ENCODE results near the gene SVIL.
A peak's percentile ranks its signal among the peaks of the same experiment; 100 is the strongest.
"Not testable (repeated sequence)": the region's sequence is repeated elsewhere in the genome, so short reads cannot be mapped to it uniquely, and the experiment has no call there.

The SVIL gene

DNA sequence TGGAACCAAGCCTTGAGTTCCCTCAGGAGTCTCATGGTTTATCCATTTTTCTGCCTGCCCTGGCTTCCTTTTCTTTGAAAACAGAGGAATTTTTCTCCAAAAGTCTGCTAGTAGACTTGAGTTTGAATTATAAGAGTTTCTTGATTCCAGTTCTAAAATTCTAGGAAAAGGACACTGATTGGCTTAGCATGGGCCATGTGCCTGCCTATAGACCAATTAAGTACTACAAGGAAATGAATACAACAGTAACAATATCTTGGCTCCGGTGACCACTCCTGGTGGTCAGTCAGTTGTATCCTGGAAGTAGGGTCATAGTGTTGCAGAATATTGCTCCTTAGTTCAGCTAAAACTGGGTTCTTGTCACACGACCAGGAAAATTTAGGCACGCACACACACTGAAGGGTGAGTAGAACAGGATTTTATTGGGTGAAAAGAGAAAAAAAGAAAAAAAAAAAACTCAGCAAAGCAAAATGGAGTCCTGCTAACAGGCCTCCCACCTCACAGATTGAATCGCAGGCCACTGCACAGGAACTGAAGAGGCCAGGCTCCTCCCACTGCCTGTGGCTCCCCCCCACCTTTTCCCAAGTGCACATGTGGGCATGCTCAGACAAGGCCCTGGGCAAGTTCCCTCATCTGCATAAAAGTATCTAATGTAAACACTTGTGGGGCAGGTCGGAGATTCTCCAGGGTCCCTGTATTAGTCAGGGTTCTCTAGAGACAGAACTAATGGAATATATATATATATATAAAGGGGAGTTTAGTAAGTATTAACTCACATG, 190.8 kb downstream of the SVIL start:
- DNase-seq, result no peak

DNA sequence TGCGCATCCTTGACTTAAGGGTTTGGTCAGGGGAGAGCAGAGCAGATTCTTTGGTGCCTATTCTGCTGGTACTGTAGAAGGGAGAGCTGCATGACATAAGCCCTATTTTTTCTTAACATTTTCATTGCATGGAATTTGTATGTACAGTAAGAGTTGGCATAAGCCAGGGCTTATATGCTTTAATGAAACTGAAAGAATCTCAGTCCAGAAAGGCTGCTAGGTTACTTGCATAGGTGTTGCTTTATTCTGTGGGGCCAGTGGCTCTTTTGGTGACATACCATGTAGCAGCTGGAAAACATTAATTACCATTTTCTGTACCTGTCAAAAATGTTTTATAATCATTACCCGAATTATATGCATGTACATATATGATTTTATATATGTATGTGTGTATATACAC, 193.8 kb downstream of the SVIL start:
- DNase-seq, result no peak

DNA sequence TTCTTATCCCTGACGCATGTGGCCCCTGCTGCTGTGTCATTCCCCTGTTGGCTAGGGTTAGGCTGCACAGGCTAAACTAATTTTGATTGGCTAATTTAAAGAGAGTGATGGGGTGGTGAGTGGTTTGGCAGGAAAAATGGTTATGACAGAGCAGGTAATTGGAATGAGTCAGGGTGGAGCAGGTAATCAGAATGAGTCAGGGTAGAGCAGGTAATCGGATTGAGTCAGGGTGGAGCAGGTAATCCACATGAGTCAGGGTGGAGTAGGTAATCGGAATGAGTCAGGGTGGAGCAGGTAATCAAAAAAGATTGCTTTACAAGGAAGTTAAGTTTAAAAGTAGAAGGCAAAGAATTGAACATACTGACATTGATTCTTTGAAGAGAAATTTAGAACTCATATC, 195.8 kb downstream of the SVIL start:
- not testable (repeated sequence) for DNase-seq

DNA sequence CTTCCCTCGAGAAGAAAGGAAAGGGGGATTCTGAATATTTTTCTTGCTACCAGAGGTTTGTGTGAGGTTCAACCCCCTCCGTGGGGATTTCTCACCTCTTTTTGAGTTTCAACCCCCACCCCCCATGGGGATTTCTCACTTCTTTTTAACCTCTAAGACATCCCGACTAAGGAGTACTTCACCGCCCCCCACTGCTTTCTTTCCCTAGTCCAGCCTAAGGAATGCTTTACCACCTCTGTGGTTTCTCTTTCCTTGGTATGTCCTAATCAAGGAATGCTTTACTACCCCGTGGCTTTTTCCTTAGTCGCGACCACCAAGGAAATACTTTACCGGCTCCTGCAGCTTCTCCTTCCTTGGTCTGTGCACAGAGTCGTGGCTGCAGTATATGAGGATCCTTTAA, 196.5 kb downstream of the SVIL start:
- DNase-seq, result no peak

DNA sequence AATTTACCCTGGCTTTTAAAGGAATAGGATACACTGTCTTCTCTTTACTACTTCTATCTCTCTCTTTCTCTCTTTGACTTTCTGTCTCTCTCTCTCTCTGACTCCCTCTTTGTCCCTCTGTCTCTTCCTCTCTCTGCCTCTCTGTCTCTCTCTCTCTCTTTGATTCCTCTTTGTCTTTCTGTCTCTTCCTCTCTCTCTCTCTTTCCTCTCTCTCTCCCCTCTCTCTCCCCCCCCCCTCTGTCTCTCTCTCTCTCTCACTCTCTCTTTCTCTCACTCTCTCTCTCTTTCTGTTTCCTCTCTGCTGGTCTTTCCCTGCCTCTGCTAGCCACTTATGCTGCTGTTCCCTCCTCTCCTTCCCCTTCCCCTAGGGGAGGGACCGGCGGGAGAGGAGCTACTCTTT, 196.9 kb downstream of the SVIL start:
- DNase-seq, result no peak

DNA sequence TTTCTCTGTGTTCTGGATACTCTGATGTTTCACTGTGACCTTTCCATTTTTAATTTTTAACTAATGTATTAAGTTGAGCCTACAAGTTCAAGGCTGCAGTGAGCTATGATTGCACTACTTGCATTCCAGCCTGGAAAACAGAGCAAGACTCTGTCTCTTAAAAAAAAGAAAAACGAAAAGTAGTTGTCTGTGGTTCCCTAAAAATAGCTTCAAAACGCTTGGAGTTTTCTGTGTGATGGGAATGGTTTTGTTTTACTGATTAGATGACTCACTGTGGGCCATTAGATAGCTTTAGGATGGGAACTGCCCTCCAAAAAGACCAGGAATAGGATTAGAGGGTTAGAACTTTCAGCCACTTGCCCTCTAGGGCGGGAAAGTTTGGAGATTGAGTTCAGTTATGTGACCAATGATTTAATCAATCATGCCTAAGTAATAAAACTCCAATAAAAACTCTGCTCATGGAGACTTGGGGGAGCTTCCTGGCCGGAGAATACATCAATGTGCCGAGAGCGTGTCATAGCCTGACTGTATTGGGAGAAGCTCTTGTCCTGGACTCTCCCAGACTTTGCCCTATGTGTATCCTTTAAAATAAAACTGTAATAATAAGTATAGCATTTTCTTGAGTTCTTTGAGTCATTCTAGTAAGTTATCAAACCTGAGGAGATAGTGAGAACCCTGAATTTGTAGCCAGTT, 198.8 kb downstream of the SVIL start:
- DNase-seq, result no peak

DNA sequence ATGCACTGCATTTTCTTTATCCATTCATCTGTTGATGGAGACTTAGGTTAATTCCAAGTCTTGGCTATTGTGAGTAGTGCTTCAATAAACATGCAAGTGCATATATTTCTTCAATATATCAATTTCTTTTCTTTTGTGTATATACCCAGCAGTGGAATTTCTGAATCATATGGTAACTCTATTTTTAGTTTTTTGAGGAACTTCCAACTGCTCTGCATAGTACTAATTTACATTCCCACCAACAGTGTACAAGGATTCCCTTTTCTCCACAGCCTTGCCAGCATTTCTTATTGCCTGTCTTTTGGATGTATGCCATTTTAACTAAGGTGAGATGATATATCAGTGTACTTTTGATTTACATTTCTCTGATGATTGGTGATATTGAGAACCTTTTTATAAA, 200.7 kb downstream of the SVIL start:
- no peak for DNase-seq

DNA sequence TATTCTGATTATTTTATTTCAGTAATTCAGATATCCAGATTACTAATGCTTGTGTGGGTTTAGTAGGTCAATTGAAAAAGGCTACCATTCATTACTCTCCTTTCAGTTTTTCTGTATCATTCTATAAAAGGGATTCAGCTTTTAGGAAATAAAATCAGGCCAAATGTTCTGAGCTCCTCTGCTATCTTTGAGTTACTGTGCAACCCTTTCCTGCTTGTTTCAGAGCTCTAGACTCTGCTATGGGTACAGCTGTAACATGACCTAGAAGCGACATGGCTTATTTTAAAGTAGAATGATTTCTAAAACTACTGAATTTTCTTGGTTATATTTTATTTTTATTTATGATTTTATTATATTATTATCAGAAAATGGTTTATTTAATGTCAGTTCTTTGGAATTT, 203.1 kb downstream of the SVIL start:
- no peak for DNase-seq

DNA sequence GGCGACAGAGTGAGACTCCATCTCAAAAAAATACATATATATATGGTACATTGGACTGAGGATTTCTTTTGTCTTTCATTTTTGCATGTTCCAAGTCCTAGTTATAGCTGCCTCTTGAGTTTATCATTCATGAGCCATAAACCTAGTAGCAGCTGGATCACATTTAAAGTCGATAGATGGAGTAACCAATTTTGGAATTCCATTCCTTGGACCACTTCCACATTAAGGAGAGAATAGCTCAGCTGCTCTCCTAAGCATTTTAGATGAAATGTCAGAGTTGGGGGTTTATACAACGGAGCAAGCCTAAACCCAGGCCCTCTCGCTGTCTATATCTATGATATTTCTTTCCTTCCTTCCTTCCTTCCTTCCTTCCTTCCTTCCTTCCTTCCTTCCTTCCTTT, 204.7 kb downstream of the SVIL start:
- no peak for DNase-seq

DNA sequence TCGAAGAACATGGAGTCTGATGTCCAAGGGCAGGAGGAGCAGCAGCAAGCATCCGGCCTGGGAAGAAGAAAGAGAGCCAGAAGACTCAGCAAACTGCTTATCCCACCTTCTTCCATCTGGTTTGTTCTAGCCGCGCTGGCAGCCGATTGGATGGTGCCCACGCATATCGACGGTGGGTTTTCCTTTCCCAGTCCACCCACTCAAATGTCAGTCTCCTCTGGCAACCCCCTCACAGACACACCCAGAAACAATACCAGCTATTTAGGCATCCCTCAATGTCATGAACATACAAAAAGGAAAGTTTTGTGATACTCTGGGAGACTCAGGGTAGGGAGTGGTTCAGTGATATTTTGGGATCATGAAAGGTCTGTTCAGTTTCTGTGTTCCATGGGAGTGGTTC, 206.3 kb downstream of the SVIL start:
- DNase-seq, result no peak

DNA sequence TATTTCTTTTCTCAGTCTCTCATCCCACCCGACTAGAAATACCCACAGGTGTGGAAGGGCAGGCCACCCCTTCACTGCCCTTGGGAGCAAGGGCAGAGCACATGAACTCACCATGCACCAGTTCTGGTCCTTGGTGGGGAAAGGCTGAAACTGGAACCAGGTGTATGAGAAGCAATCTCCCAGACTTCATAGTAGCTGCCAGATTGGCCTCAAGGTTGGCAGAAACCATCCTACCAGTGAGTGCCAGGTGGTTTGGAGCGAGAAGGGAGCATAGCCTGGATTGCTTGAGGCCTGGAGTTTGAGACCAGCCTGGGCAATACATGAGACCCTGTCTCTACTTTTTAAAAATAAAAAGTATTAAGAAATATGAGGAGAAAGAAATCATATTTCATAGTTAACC, 207.1 kb downstream of the SVIL start:
- no peak for DNase-seq

DNA sequence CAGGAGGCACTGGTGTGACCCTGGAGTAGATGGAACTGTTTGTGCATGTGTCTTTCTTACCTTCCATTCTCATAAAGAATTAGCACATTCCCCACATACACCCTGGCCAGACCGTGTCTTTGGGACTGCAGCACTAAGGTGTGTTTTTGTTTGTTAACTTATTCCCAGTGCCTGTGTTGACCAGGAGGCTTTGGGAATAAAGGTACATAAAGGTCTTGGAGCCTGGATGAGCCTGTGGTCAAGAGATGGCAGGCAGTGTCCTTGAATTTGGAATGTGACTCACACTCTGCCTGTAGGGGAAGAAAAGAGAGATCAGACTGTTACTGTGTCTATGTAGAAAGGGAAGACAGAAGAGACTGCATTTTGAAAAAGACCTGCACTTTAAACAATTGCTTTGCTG, 208.4 kb downstream of the SVIL start:
- DNase-seq, result no peak

DNA sequence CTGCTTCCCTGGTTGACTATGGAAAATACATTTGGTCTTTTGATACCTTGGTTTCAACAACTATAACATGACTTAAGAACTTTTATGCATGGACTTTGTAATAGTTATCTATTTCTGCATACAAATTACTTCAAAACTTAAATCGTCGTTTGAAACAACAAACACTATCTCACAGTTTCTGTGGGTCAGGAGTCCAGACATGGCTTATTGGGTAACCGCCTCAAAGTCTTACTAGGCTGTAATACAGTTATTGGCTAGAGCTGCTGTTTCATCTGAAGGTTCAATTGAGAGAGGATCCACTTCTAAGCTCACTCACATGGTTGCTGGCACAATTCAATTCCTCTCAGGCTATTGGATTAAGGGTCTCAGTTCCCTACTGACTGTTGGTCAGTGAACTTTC, 210.8 kb downstream of the SVIL start:
- DNase-seq, result no peak

DNA sequence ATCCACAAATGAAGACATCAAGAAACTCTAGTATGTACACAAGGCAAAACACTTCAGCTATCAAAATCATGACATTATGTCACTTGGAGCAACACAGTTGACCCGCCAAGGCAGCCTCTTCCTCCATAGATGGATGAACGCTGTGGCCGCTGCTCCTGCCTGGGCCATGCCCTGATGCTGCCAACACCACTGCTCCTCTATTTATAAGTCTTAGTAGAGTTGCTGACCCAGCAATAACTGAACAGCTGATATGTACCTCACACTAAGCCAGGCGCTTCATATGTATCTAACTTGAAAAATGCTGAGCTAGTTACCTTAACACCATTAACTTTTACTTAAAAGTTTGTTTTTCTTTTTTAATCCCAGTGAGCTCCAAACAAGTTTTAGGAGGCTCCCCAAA, 214.0 kb downstream of the SVIL start:
- no peak for DNase-seq

DNA sequence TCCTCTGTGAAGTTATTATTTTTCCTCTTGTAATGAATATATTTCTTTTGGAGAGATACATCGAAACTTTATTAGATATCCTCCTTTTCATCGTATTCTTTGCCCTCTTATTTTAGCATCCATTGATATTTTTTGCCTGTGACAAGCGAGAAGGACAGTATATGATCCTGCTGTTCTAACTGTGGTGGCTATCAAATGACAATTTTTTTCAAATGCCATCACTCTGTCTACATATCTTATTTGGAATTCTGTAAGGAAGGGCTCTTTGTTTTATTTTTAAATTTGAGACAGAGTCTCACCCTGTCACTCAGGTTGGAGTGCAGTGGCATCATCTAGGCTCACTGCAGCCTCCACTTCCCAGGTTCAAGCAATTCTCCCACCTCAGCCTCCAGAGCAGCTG, 217.4 kb downstream of the SVIL start:
- DNase-seq, result no peak

DNA sequence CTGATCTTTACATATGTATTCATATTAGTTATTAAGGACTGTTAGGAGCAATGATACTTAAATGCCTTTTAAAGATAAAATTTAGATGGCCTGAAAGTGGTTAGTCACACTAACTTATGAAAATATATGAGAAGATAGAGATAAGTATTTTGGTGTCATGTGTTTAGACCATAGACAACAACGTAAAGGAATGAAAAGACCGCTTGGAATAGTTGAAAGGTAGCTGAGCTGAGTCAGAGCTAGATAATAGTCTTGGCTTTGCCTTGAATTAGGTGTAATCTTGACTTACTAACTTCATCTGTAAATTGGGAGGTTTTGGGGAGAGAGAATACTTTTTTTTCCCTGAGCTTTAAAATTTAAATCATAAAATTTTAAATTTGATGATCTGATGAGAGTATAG, 218.9 kb downstream of the SVIL start:
- DNase-seq, result no peak

DNA sequence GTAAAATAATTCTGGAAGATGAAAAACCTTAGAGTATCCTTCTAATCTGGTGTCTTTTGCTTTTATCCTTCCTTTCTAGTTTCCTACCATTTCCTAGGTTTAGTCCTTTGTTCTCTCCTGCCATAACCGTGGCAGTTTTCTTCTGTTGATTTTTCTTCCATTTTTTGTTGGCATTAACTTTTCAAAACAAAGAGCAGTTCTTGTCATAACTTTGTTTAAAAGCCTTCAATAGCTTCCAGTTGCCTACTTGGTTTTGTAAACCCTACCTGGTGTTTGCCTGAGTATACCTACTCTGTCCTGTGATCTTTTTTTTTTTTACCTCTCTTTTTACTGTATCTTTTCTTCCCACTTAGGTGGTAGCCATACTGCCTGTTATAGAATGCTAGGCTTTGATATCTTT, 220.3 kb downstream of the SVIL start:
- no peak for DNase-seq

DNA sequence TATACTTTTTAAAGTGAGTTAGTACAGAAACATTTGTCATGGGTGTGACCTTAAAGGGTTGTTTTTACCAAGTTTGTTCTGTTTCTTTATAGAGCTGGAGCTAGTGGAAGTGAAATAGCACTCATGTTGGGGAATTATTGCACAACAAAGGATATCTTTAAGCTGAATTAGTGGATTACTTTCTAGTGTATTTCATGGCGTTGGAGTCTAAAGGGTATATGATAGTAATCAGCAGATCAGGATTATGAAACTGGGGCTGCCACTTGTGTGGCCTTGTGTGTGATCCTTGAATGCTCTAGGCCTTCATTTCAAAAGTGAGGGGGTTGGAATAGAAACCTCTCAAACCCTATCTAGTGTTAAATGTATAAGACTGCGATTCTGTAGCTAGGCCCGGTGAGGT, 222.3 kb downstream of the SVIL start:
- no peak for DNase-seq

DNA sequence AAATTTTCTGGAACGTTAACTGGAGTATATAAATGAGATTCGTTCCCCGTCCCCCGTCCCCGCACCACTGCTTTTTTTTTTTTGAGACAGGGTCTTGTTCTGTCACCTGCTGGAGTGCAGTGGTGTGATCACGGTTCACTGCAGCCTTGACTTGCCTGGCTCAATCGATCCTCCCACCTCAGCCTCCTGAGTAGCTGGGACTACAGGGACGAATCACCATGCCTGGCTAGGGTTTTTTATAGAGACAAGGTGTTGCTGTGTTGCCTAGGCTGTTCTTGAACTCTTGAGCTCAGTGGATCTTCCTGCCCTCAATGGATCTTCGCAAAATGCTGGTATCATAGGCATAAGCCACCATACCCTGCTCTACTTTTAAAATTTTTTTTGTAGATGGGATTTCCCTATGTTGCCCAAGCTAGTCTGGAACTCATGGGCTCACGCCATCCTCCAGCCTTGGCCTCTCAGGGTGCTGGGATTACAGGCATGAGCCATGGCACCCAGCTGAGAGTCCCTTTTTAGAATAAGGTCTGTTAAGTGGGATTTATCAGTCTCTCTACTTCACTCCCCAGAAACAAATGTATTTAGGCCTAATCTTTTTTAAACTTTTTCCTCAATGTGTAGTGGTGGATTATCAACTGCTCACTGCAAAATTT, 223.0 kb downstream of the SVIL start:
- no peak for DNase-seq

DNA sequence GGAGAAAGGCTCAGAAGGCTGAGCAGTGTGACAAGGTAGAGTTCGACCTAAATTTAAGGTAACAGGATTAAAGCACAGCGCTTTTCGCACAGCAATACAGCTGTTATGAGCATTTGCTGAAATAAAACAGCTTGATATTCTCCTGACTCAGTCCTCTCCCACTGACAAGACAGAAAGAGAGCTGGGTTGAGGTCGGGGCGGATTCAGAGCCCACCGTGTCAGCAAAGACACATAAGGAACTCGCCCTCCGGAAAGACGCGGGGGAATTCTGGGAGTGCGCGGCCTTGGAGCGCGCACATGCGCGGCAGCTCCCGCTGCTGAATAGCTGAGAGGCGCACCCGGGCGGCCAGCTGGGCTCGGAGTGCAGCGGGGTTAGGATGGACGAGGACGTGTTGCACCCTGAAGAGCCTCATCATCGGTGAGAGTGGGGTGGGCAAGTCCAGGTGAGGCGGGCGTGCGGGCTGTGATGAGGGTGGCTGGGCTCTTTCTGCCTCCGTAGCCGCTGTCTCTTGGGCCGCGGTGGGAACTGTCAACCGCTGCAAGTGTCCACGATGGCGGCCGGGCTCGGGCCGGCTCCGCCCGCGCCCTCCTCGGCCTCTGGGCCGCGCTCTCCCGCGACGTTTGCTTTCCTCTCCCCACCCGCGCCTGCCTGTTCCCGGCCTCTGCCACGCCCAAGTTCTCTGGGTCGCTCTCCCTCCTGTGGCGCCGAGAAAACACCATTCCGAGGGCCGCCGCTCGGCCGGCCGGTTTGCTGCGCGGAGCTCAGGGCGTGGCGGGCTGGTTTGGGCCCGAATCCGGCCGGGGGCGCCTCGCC, 225.3 kb downstream of the SVIL start:
- peak; percentile 42 for DNase-seq

DNA sequence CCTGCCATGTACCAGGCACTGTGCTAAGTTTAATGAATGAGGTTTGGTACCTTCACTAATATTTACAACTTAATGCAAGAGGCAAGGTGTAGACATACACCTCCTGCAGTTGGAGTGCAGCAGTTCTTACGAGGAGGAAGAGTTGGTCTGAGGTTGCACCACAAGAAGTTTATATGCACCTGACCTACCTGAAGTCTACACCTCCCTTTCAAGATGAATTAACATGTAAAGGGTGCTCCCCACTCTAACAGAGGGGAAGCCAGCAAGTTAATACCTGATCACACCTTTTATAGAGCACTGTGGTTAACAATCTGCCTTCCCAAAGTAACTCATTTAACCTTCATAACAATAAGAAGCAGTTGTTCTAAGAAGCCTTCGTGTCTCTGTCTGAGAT, 225.9 kb downstream of the SVIL start:
- peak; percentile 15 for DNase-seq
